Liver (tissue), 9 donors: ENCODE data around the gene WNK1. TPM values are rescaled to one million over a fixed set of nuclear protein-coding genes. Genes with fewer than 3 reads are reported as not detected.
A peak's percentile ranks its signal among the peaks of the same experiment; 100 is the strongest.

Source experiments
- DNase-seq: peaks from one replicate; pipeline ENCODE4 v3.0.0-alpha.2; 2017; ENCODE audit warnings: low spot score
- H3K27ac ChIP-seq, 2 donors: one replicate each; pipeline ENCODE4 v1.7.0; 2013; ENCODE audit warnings: inconsistent platforms in 2 of 2, low read length in 2 of 2, control low read depth in 1 of 2, low read depth in 1 of 2, mild to moderate bottlenecking in 1 of 2
- H3K27me3 ChIP-seq, 4 donors: one replicate each; pipeline versions ENCODE4 v1.6.1 to v1.7.0; 2013; ENCODE audit warnings: low read length in 3 of 4, inconsistent platforms in 1 of 4, mild to moderate bottlenecking in 1 of 4, moderate library complexity in 1 of 4; ENCODE audit not compliant: control insufficient read depth in 4 of 4, insufficient read depth in 4 of 4
- H3K36me3 ChIP-seq, 4 donors: one replicate each; pipeline versions ENCODE4 v1.6.1 to v1.7.0; 2013; ENCODE audit warnings: low read length in 3 of 4, mild to moderate bottlenecking in 3 of 4, low read depth in 1 of 4, moderate library complexity in 1 of 4; ENCODE audit not compliant: control insufficient read depth in 4 of 4, insufficient read depth in 3 of 4
- H3K4me1 ChIP-seq, 4 donors: one replicate each; pipeline versions ENCODE4 v1.6.1 to v1.7.0; 2013; ENCODE audit warnings: low read length in 3 of 4, mild to moderate bottlenecking in 3 of 4, moderate library complexity in 1 of 4; ENCODE audit not compliant: control insufficient read depth in 4 of 4, insufficient read depth in 4 of 4
- H3K4me3 ChIP-seq, 3 donors: one replicate each; pipeline versions ENCODE4 v1.6.1 to v1.7.0; 2013; ENCODE audit warnings: low read length in 3 of 3, control low read depth in 1 of 3, low read depth in 1 of 3, mild to moderate bottlenecking in 1 of 3
- H3K9ac ChIP-seq, 2 donors: one replicate each; pipeline ENCODE4 v1.7.0; 2013; ENCODE audit warnings: low read length in 2 of 2, mild to moderate bottlenecking in 2 of 2, moderate library complexity in 2 of 2, control low read depth in 1 of 2, low read depth in 1 of 2
- H3K9me3 ChIP-seq, 4 donors: one replicate each; pipeline versions ENCODE4 v1.6.1 to v1.7.0; 2013; ENCODE audit warnings: low read length in 3 of 4; ENCODE audit not compliant: control insufficient read depth in 4 of 4
- CTCF ChIP-seq: fragments of 150-350 bp; IDR thresholded peaks from 2 replicates; pipeline ENCODE4 v1.5.1; 2017; ENCODE audit warnings: improper control_type of control experiment, low read depth, low read length; ENCODE audit not compliant: missing input control
- EGR1 ChIP-seq, 2 donors: IDR thresholded peaks; 2 replicates each; pipeline ENCODE4 v1.6.1; 2016 to 2018; ENCODE audit warnings: antibody characterized with exemption in 2 of 2, low read depth in 2 of 2
- FOXA2 ChIP-seq: IDR thresholded peaks from 2 replicates; pipeline ENCODE4 v1.6.1; 2016; ENCODE audit warnings: antibody characterized with exemption
- HNF4A ChIP-seq, 2 donors: conservative IDR thresholded peaks; 2 replicates each; pipeline ENCODE4 v1.6.1; 2016; ENCODE audit warnings: antibody characterized with exemption in 2 of 2, mild to moderate bottlenecking in 2 of 2
- JUND ChIP-seq, 2 donors: IDR thresholded peaks; 2 replicates each; pipeline ENCODE4 v1.6.1; 2016; ENCODE audit warnings: antibody characterized with exemption in 2 of 2
- MAX ChIP-seq: IDR thresholded peaks from 2 replicates; pipeline ENCODE4 v1.6.1; 2016; ENCODE audit warnings: antibody characterized with exemption
- NR2F2 ChIP-seq: IDR thresholded peaks from 2 replicates; pipeline ENCODE4 v1.6.1; 2016; ENCODE audit warnings: antibody characterized with exemption
- RAD21 ChIP-seq, 2 donors: IDR thresholded peaks; 2 replicates each; pipeline ENCODE4 v1.6.1; 2016; ENCODE audit warnings: antibody characterized with exemption in 2 of 2, mild to moderate bottlenecking in 2 of 2
- REST ChIP-seq: IDR thresholded peaks from 2 replicates; pipeline ENCODE4 v1.6.1; 2016; ENCODE audit warnings: antibody characterized with exemption, mild to moderate bottlenecking
- RXRA ChIP-seq, 2 donors: IDR thresholded peaks; 2 replicates each; pipeline ENCODE4 v1.6.1; 2017 to 2018; ENCODE audit warnings: antibody characterized with exemption in 2 of 2, mild to moderate bottlenecking in 1 of 2
- SP1 ChIP-seq: IDR thresholded peaks from 2 replicates; pipeline ENCODE4 v1.6.1; 2018; ENCODE audit warnings: antibody characterized with exemption, mild to moderate bottlenecking
- TAF1 ChIP-seq: conservative IDR thresholded peaks from 2 replicates; pipeline ENCODE4 v1.6.1; 2016; ENCODE audit warnings: antibody characterized with exemption, mild to moderate bottlenecking
- YY1 ChIP-seq: IDR thresholded peaks from 2 replicates; pipeline ENCODE4 v1.6.1; 2016; ENCODE audit warnings: antibody characterized with exemption, mild to moderate bottlenecking
- ZBTB33 ChIP-seq: IDR thresholded peaks from 2 replicates; pipeline ENCODE4 v1.6.1; 2016; ENCODE audit warnings: antibody characterized with exemption
- WGBS: extraction: QIAGEN DNeasy Blood & Tissue Kit; methylation state at CpG from one replicate; pipeline ENCODE4 v1.1.7; 2013; 5-methylcytosine and 5-hydroxymethylcytosine counted together
- polyA plus RNA-seq, 2 donors: library from polyadenylated mRNA; stranded (reverse) in 1 of 2; unstranded in 1 of 2; fragments of 200-250 nt in 1 of 2; fragments of >200 nt in 1 of 2; fragmentation: Nextera tagmentation in 1 of 2; extraction: Ambion mirVana in 1 of 2; gene quantifications; one replicate each; pipeline versions ENCODE4 v1.2.1 to v1.2.3, GENCODE V29; 2013 to 2015
- total RNA-seq, 2 donors: library from RNA; depleted of rRNA; stranded (reverse); fragments of >200 nt; gene quantifications; one replicate each; pipeline ENCODE4 v1.2.3, GENCODE V29; 2014
- TF ChIP-seq, protein P1 (sequence below): IDR thresholded peaks from 2 replicates; pipeline ENCODE4 v1.6.1; 2016; ENCODE audit warnings: antibody characterized with exemption
- donor health status: healthy.
- donor health status: healthy.
- donor health status: healthy.
- donor health status: healthy.
- donor health status: healthy.

The WNK1 gene
- total and polyA plus RNA-seq, 4 donors, result 22.4 to 299 (median 53.8) TPM

DNA sequence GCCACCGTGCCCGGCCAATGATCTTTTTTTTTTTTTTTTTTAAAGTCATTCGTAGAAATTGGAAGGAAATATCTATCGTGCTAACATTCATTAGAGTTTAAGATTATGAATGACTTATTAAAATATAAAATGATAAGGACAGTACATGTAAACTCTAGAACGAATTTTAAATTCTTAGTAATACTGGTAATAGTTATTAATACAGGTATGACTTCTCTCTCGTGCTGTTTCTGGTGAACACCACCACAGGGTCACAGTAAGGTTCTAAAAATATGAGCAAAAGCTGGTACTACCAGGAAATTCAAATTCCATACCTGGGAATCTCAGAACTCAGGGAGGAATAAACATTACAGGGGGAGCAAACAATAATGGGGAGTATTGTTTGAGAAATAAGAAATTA, 26.2 kb downstream of the WNK1 start:
- H3K27me3 ChIP-seq, result no peaks in the 10 kb centered on the region
- H3K4me3 ChIP-seq, result no peak overlapping the region
- no peak overlapping the region for H3K9ac ChIP-seq
- WGBS, result 42% methylated on average over 6 of the region's 6 CpGs
- H3K9me3 ChIP-seq, result no peaks in the 10 kb centered on the region
- H3K36me3 ChIP-seq, result no peaks in the 10 kb centered on the region
- no peak for TF ChIP-seq RXRA (IDR thresholded peaks at IDR 0.05)
- TF ChIP-seq JUND (IDR thresholded peaks at IDR 0.05), result no peak
- no peak for TF ChIP-seq CTCF
- no peak for TF ChIP-seq NR2F2
- no peak for TF ChIP-seq FOXA2
- TF ChIP-seq HNF4A (conservative IDR thresholded peaks at IDR 0.05), result no peak
- no peak for DNase-seq
- H3K4me1 ChIP-seq, result peaks cover 1 to 22% (median 19%) of the 10 kb centered on the region in 4 donors
- peak overlapping the region; percentile 28 to 67 for H3K27ac ChIP-seq

GRCh38 chr12:779745-780734, 27.7 kb downstream of the WNK1 start:
- Histone ChIP-seq H3K4me3 (peak overlapping the region in 1 of 3 donors; percentile 27), H3K27ac (peak overlapping the region; percentile 67 to 75), H3K9me3 (no peaks in the 10 kb centered on the region), H3K27me3 (no peaks in the 10 kb centered on the region), H3K9ac (peak overlapping the region in 1 of 2 donors; percentile 53), H3K4me1 (peaks cover 1 to 16% (median 15%) of the 10 kb centered on the region in 4 donors), H3K36me3 (no peaks in the 10 kb centered on the region)
- TF ChIP-seq SP1 (peak; percentile 18), TAF1 (no peak), JUND (IDR thresholded peaks at IDR 0.05) (peak in 1 of 2 donors; percentile 77), YY1 (peak; percentile 46), EGR1 (IDR thresholded peaks at IDR 0.05; ENCODE audit: low read depth in 2 of 2) (no peak), RXRA (IDR thresholded peaks at IDR 0.05) (peak in 1 of 2 donors; percentile 49), HNF4A (conservative IDR thresholded peaks at IDR 0.05) (peak; percentile 47 to 72), FOXA2 (peak; percentile 22), ZBTB33 (peak; percentile 24), REST (no peak), RAD21 (IDR thresholded peaks at IDR 0.05) (peak; percentile 8 to 10), CTCF (no peak), MAX (peak; percentile 9)
- TF ChIP-seq, protein P1, sequence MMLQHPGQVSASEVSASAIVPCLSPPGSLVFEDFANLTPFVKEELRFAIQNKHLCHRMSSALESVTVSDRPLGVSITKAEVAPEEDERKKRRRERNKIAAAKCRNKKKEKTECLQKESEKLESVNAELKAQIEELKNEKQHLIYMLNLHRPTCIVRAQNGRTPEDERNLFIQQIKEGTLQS, result peak; percentile 55
- WGBS, result 27% methylated on average over 4 of the region's 4 CpGs
- DNase-seq, result no peak
